IPS DF 19.7 (cell line): ENCODE data around the gene GPC1.

Source experiments
- DNase-seq: peaks from one replicate; pipeline ENCODE4 v3.0.0-alpha.2; 2013; ENCODE audit warnings: low read depth, low spot score

Gene GPC1

DNA sequence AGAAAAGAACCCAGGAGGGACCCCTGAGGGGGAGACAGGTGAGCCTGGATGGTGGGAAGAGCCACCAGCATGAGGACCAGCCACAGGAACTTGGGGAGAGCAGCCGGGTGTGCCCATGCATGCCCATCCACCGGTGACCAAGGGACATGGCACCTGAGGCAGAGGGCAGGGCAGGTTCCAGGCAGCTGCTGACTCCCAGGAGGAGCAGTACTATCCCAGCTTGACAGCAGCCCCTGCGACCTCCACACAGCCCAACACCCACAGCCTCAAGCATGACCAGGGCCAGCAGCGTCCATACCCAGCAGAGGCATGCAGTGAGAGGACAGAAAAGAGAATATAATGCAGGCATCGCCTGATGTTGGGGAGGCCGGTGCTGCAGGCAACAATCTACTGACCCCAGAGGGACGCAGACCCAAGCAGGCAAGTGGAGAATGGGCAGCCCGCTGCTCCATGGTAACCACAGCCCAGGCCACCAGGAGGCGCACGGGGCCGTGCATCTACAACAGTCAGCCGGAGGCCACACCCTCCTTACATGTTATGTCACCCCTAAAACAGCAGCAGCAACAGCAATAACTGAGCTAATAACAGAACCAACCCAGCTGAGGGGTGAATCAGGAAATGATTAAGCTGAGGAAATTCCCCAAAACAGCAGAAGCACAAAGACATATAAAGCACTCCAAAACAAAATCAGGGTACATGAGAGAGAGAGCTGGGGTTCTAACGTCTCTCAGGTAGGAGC is 78.3 kb downstream of the GPC1 start:
- peak; percentile 33 for DNase-seq

DNA sequence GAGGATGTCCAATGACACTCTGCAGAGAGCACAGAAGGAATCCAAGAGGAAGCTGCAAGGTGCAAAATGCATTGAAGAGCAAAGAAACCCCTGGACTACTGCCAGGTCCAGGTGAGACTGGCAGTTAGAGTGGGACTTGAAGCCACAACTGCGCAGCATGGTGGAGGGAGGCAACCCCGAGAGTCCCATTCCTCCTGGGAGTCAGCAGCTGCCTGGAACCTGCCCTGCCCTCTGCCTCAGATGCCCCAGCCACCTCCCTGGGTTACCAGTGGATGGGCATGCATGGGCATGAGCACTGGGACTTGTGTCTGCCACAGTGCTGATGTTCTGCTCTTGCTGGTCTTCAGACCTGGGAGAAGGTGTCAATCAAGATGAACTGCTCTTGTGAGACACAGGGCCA is 79.2 kb downstream of the GPC1 start:
- DNase-seq: no peak

DNA sequence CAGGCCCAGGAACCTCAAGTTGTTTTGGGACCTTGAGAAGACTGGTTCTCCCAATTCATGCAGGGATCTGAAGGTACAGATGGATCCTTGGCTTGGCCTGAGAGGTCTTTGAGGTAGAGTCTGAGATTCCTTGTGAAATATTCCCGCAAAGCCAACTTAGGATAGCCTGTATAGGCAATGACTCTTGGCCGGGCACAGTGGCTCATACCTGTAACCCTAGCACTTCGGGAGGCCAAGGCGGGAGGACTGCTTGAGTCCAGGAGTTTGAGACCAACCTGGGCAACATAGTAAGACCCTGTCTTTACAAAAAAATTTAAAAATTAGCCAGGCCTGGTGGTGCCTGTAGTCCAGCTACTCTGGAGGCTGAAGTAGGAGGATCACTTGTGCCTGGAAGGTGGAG is 81.9 kb downstream of the GPC1 start:
- DNase-seq: no peak
